ENCODE data around the gene OBSL1. TPM values are rescaled to one million over a fixed set of nuclear protein-coding genes. Genes with fewer than 3 reads are reported as not detected.

The OBSL1 gene
- total RNA-seq, 1 donor from 2014 or later = 0.59 TPM

GRCh38 chr2:219537657-219538488 is 33.5 kb downstream of the OBSL1 start:
- Mint-ChIP-seq H3K4me1 (ENCODE audit: low read depth) (peaks cover 7% of the 10 kb centered on the region), H3K4me3 (ENCODE audit: low read depth) (no peak overlapping the region), H3K27me3 (ENCODE audit: low read depth) (no peaks in the 10 kb centered on the region), H3K27ac (no peak overlapping the region), H3K36me3 (ENCODE audit: low read depth) (peaks cover 15% of the 10 kb centered on the region), H3K9me3 (no peaks in the 10 kb centered on the region)
- DNase-seq (ENCODE audit: low spot score) = no peak
- intact Hi-C loops (cut with micrococcal nuclease) = no loop called here

- Mint-ChIP-seq H3K4me3 (ENCODE audit: low read depth) (no peak overlapping the region), H3K36me3 (ENCODE audit: low read depth) (peaks cover 15% of the 10 kb centered on the region), H3K27ac (no peak overlapping the region), H3K4me1 (ENCODE audit: low read depth) (peaks cover 2% of the 10 kb centered on the region), H3K9me3 (no peaks in the 10 kb centered on the region), H3K27me3 (ENCODE audit: low read depth) (no peaks in the 10 kb centered on the region)
- no peak for DNase-seq (ENCODE audit: low spot score)
- intact Hi-C loops (cut with micrococcal nuclease) = no loop called here
These were observed 34.4 kb downstream of the OBSL1 start for GRCh38 chr2:219536967-219537366.

GRCh38 chr2:219536425-219536824 is 34.9 kb downstream of the OBSL1 start:
- no peaks in the 10 kb centered on the region for H3K9me3 Mint-ChIP-seq
- no peak for DNase-seq (ENCODE audit: low spot score)
- no peak overlapping the region for H3K27ac Mint-ChIP-seq
- peaks cover 14% of the 10 kb centered on the region for H3K36me3 Mint-ChIP-seq (ENCODE audit: low read depth)
- H3K4me3 Mint-ChIP-seq (ENCODE audit: low read depth) = no peak overlapping the region
- peaks cover 1% of the 10 kb centered on the region for H3K4me1 Mint-ChIP-seq (ENCODE audit: low read depth)
- intact Hi-C loops (cut with micrococcal nuclease) = no loop called here
- H3K27me3 Mint-ChIP-seq (ENCODE audit: low read depth) = no peaks in the 10 kb centered on the region

- Mint-ChIP-seq H3K4me3 (ENCODE audit: low read depth) (no peak overlapping the region), H3K36me3 (ENCODE audit: low read depth) (peaks cover 4% of the 10 kb centered on the region), H3K4me1 (ENCODE audit: low read depth) (no peaks in the 10 kb centered on the region), H3K9me3 (no peaks in the 10 kb centered on the region), H3K27ac (no peak overlapping the region), H3K27me3 (ENCODE audit: low read depth) (peaks cover 18% of the 10 kb centered on the region)
- intact Hi-C loops (cut with micrococcal nuclease) = no loop called here
- no peak for DNase-seq (ENCODE audit: low spot score)
These were observed 37.2 kb downstream of the OBSL1 start for GRCh38 chr2:219533930-219534661.

- intact Hi-C loops (cut with micrococcal nuclease) = no loop called here
- Mint-ChIP-seq H3K27ac (no peak overlapping the region), H3K4me1 (ENCODE audit: low read depth) (no peaks in the 10 kb centered on the region), H3K36me3 (ENCODE audit: low read depth) (no peaks in the 10 kb centered on the region), H3K27me3 (ENCODE audit: low read depth) (peaks cover 32% of the 10 kb centered on the region), H3K9me3 (no peaks in the 10 kb centered on the region), H3K4me3 (ENCODE audit: low read depth) (no peak overlapping the region)
- no peak for DNase-seq (ENCODE audit: low spot score)
These were observed 39.0 kb downstream of the OBSL1 start for GRCh38 chr2:219532378-219532649.

- DNase-seq (ENCODE audit: low spot score) = no peak
- H3K4me3 Mint-ChIP-seq (ENCODE audit: low read depth) = no peak overlapping the region
- no peaks in the 10 kb centered on the region for H3K4me1 Mint-ChIP-seq (ENCODE audit: low read depth)
- intact Hi-C loops (cut with micrococcal nuclease) = no loop called here
- H3K27ac Mint-ChIP-seq = no peak overlapping the region
- no peaks in the 10 kb centered on the region for H3K36me3 Mint-ChIP-seq (ENCODE audit: low read depth)
- no peaks in the 10 kb centered on the region for H3K9me3 Mint-ChIP-seq
- H3K27me3 Mint-ChIP-seq (ENCODE audit: low read depth) = peaks cover 33% of the 10 kb centered on the region
These were observed 39.5 kb downstream of the OBSL1 start for GRCh38 chr2:219531639-219532377.

GRCh38 chr2:219530048-219530963 is 41.0 kb downstream of the OBSL1 start:
- Mint-ChIP-seq H3K27me3 (ENCODE audit: low read depth) (peaks cover 44% of the 10 kb centered on the region), H3K4me3 (ENCODE audit: low read depth) (no peak overlapping the region), H3K4me1 (ENCODE audit: low read depth) (no peaks in the 10 kb centered on the region), H3K36me3 (ENCODE audit: low read depth) (no peaks in the 10 kb centered on the region), H3K27ac (no peak overlapping the region), H3K9me3 (no peaks in the 10 kb centered on the region)
- intact Hi-C loops (cut with micrococcal nuclease) = loop anchor here (1.0 kb wide), 5 partner anchors 21 to 127 kb away; no protein-coding TSS in a partner anchor
- DNase-seq (ENCODE audit: low spot score) = peak; percentile 75

GRCh38 chr2:219527472-219527871 is 43.9 kb downstream of the OBSL1 start:
- H3K36me3 Mint-ChIP-seq (ENCODE audit: low read depth) = no peaks in the 10 kb centered on the region
- H3K27me3 Mint-ChIP-seq (ENCODE audit: low read depth) = peaks cover 66% of the 10 kb centered on the region
- H3K4me3 Mint-ChIP-seq (ENCODE audit: low read depth) = no peak overlapping the region
- intact Hi-C loops (cut with micrococcal nuclease) = no loop called here
- H3K9me3 Mint-ChIP-seq = no peaks in the 10 kb centered on the region
- no peak overlapping the region for H3K27ac Mint-ChIP-seq
- no peak for DNase-seq (ENCODE audit: low spot score)
- H3K4me1 Mint-ChIP-seq (ENCODE audit: low read depth) = no peaks in the 10 kb centered on the region

GRCh38 chr2:219527076-219527394 is 44.3 kb downstream of the OBSL1 start:
- intact Hi-C loops (cut with micrococcal nuclease) = no loop called here
- no peak overlapping the region for H3K4me3 Mint-ChIP-seq (ENCODE audit: low read depth)
- no peaks in the 10 kb centered on the region for H3K9me3 Mint-ChIP-seq
- H3K27ac Mint-ChIP-seq = no peak overlapping the region
- peaks cover 68% of the 10 kb centered on the region for H3K27me3 Mint-ChIP-seq (ENCODE audit: low read depth)
- no peaks in the 10 kb centered on the region for H3K36me3 Mint-ChIP-seq (ENCODE audit: low read depth)
- peaks cover 1% of the 10 kb centered on the region for H3K4me1 Mint-ChIP-seq (ENCODE audit: low read depth)
- DNase-seq (ENCODE audit: low spot score) = no peak

- H3K27me3 Mint-ChIP-seq (ENCODE audit: low read depth) = peaks cover 73% of the 10 kb centered on the region
- H3K4me3 Mint-ChIP-seq (ENCODE audit: low read depth) = no peak overlapping the region
These were observed 44.8 kb downstream of the OBSL1 start for GRCh38 chr2:219526320-219527075.

GRCh38 chr2:219525533-219526232 is 45.7 kb downstream of the OBSL1 start:
- peaks cover 2% of the 10 kb centered on the region for H3K4me1 Mint-ChIP-seq (ENCODE audit: low read depth)
- intact Hi-C loops (cut with micrococcal nuclease) = no loop called here
- no peaks in the 10 kb centered on the region for H3K9me3 Mint-ChIP-seq
- H3K27ac Mint-ChIP-seq = no peak overlapping the region
- H3K36me3 Mint-ChIP-seq (ENCODE audit: low read depth) = no peaks in the 10 kb centered on the region
- no peak overlapping the region for H3K4me3 Mint-ChIP-seq (ENCODE audit: low read depth)
- H3K27me3 Mint-ChIP-seq (ENCODE audit: low read depth) = peaks cover 77% of the 10 kb centered on the region
- no peak for DNase-seq (ENCODE audit: low spot score)

More at GRCh38 chr2:219526320-219527075, 44.8 kb downstream of the OBSL1 start:
- Mint-ChIP-seq H3K36me3 (ENCODE audit: low read depth) (no peaks in the 10 kb centered on the region), H3K9me3 (no peaks in the 10 kb centered on the region), H3K4me1 (ENCODE audit: low read depth) (peaks cover 2% of the 10 kb centered on the region), H3K27ac (no peak overlapping the region)
- DNase-seq (ENCODE audit: low spot score) = no peak
- intact Hi-C loops (cut with micrococcal nuclease) = no loop called here

Measured in activated T-helper 2 cell treated with anti-CD3 and anti-CD28 coated beads, Interferon-gamma antibody, Interleukin-2, Interleukin-4, amounts not matched to agents 10 μg/mL and 5 μg/mL and 100 μg/mL, durations not matched to agents 14 hours and 24 hours and 36 hours (primary cell).